Panc1 (cell line): Measurements from ENCODE around the gene SLC4A4. TPM values are rescaled to one million over a fixed set of nuclear protein-coding genes. Genes with fewer than 3 reads are reported as not detected.

Experiments used
- ATAC-seq: fragments of 200-7000 bp; cut with Tn5 transposase; 2 replicates; pipeline ENCODE4 v1.9.1; 2020; ENCODE audit warnings: mild to moderate bottlenecking, moderate library complexity
- BruUV-seq: library from RNA; stranded (reverse); fragments of 400-500 nt; replicated peaks from 2 replicates; lab custom pipeline; 2021; lab: Mats Ljungman, UMichigan
- CTCF ChIA-PET: fragments of 300-600 bp; sonication (Branson Sonifier 250); formaldehyde crosslinking; loops from one replicate; lab custom pipeline; 2022; ENCODE audit warnings: antibody characterized with exemption; lab: Charles Lee
- POLR2A ChIA-PET: fragments of 300-600 bp; sonication (Branson Sonifier 250); formaldehyde crosslinking; loops from one replicate; lab custom pipeline; 2022; ENCODE audit warnings: antibody characterized with exemption; lab: Charles Lee
- DNase-seq: peaks from one replicate; pipeline ENCODE4 v3.0.0-alpha.2; 2010; ENCODE audit warnings: low read depth, low spot score
- H3K27ac ChIP-seq: 2 replicates; pipeline ENCODE4 v1.5.1; 2011; ENCODE audit warnings: mild to moderate bottlenecking, low read length, inconsistent platforms
- H3K27me3 ChIP-seq: fragments of 200-500 bp; sonication (Bioruptor generic); 2 replicates; pipeline ENCODE4 v1.6.0; 2014; ENCODE audit warnings: low read length, inconsistent platforms; ENCODE audit not compliant: control insufficient read depth, insufficient read depth
- H3K36me3 ChIP-seq: fragments of 200-500 bp; sonication (Bioruptor generic); 2 replicates; pipeline ENCODE4 v1.5.1; 2014; ENCODE audit warnings: inconsistent platforms, mild to moderate bottlenecking, low read length, moderate library complexity; ENCODE audit not compliant: control insufficient read depth, insufficient read depth
- H3K4me1 ChIP-seq: 2 replicates; pipeline ENCODE4 v1.5.1; 2011; ENCODE audit warnings: inconsistent platforms, mild to moderate bottlenecking, low read length, moderate library complexity; ENCODE audit not compliant: control insufficient read depth, insufficient read depth
- H3K4me3 ChIP-seq, 2 experiments: 2 replicates each; pipeline ENCODE4 v1.5.1; 2011 to 2012; ENCODE audit warnings: low read depth in 2 of 2, low read length in 2 of 2, mild to moderate bottlenecking in 2 of 2, inconsistent platforms in 1 of 2, moderate library complexity in 1 of 2
- H3K9me3 ChIP-seq: fragments of 200-500 bp; sonication (Bioruptor generic); 2 replicates; pipeline ENCODE4 v1.5.1; 2014; ENCODE audit warnings: low read depth, mild to moderate bottlenecking, inconsistent platforms, low read length, moderate library complexity; ENCODE audit not compliant: control insufficient read depth, insufficient read depth
- CTCF ChIP-seq: fragments of 450-650 bp; IDR thresholded peaks from 2 replicates; pipeline ENCODE4 v1.5.1; 2017; ENCODE audit warnings: mild to moderate bottlenecking
- POLR2AphosphoS5 ChIP-seq: IDR thresholded peaks from 2 replicates; pipeline ENCODE4 v1.6.1; 2012; ENCODE audit warnings: mild to moderate bottlenecking, low read depth, low read length, moderate library complexity
- REST ChIP-seq, 2 experiments: IDR thresholded peaks; 2 replicates each; pipeline ENCODE4 v1.6.1; 2011 to 2012; ENCODE audit warnings: low read depth in 2 of 2, control low read depth in 1 of 2, low read length in 1 of 2, mild to moderate bottlenecking in 1 of 2, moderate library complexity in 1 of 2; ENCODE audit not compliant: insufficient read depth in 1 of 2
- SIN3A ChIP-seq: IDR thresholded peaks from 2 replicates; pipeline ENCODE4 v1.6.1; 2012; ENCODE audit warnings: low read depth, mild to moderate bottlenecking, low read length, moderate library complexity, borderline replicate concordance; ENCODE audit not compliant: insufficient read depth
- TCF7L2 ChIP-seq: IDR thresholded peaks from 2 replicates; pipeline ENCODE4 v1.6.1; 2011; ENCODE audit warnings: mild to moderate bottlenecking, low read depth, low read length, inconsistent platforms
- in situ Hi-C: cut with HindIII; loops from 2 replicates; pipeline ENCODE4 v1.10.0; 2016; ENCODE audit warnings: low sequenced_read_pairs, low pct_unique_long_range_greater_than_20kb
- intact Hi-C: fragments of 100-400 bp; cut with micrococcal nuclease; formaldehyde crosslinking; loops from one replicate; pipeline ENCODE4 v1.10.0; 2022; ENCODE audit not compliant: unreplicated experiment
- total RNA-seq: library from RNA; stranded (reverse); gene quantifications from one replicate; pipeline ENCODE4 v1.2.1, GENCODE V29; 2021; ENCODE audit not compliant: unreplicated experiment

The SLC4A4 gene
- total RNA-seq, 1 experiment from 2014 or later = 0.26 TPM

DNA sequence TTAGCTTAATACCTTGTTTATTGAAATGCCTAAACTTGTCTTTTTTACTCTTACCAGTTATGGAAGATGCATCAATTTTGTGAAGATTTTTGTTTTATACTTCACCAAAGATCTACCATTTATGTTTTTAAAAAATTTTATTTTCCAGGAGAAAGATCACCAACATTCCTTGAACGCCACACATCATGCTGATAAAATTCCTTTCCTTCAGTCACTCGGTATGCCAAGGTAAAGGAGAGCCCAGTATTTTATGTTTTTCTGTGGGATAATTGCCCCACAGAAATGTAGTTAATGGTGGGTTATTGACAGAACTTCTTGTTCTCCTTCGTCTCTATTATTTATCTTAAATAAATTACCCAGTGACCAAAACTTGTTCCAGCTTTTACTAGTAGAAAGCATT is 228.0 kb downstream of the SLC4A4 start:
- intact Hi-C loops = no loop called here
- no peaks in the 10 kb centered on the region for H3K36me3 ChIP-seq
- in situ Hi-C loops = no loop called here
- BruUV-seq = no TSS peak
- POLR2A ChIA-PET = no interaction called here
- CTCF ChIA-PET = no interaction called here
- H3K4me1 ChIP-seq = no peaks in the 10 kb centered on the region
- TF ChIP-seq SIN3A (no peak), CTCF (no peak), TCF7L2 (no peak), REST (IDR thresholded peaks at IDR 0.05; ENCODE audit: insufficient read depth in 1 of 2, low read depth in 2 of 2, low read length in 1 of 2) (no peak), POLR2AphosphoS5 (no peak)
- no peaks in the 10 kb centered on the region for H3K27me3 ChIP-seq
- no peak overlapping the region for H3K27ac ChIP-seq
- ATAC-seq (no peak), DNase-seq (no peak)
- no peak overlapping the region for H3K4me3 ChIP-seq
- no peaks in the 10 kb centered on the region for H3K9me3 ChIP-seq

DNA sequence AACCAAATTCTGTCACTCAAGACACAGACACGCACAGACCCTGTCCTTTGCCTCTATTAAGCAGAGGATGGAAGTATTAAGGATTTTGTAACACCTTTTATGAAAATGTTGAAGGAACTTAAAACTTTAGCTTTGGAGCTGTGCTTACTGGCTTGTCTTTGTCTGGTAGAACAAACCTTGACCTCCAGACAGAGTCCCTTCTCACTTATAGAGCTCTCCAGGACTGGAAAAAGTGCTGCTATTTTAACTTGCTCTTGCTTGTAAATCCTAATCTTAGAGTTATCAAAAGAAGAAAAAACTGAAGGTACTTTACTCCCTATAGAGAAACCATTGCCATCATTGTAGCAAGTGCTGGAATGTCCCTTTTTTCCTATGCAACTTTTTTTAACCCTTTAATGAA is 229.3 kb downstream of the SLC4A4 start:
- no peaks in the 10 kb centered on the region for H3K4me1 ChIP-seq
- DNase-seq = no peak
- CTCF ChIA-PET = no interaction called here
- no peaks in the 10 kb centered on the region for H3K9me3 ChIP-seq
- intact Hi-C loops = no loop called here
- no peak for TF ChIP-seq TCF7L2
- no peak for TF ChIP-seq POLR2AphosphoS5
- TF ChIP-seq CTCF = no peak
- no peak for TF ChIP-seq REST (IDR thresholded peaks at IDR 0.05; ENCODE audit: insufficient read depth in 1 of 2, low read depth in 2 of 2, low read length in 1 of 2)
- TF ChIP-seq SIN3A = no peak
- no peaks in the 10 kb centered on the region for H3K36me3 ChIP-seq
- no peaks in the 10 kb centered on the region for H3K27me3 ChIP-seq
- no peak for ATAC-seq
- no peak overlapping the region for H3K27ac ChIP-seq
- H3K4me3 ChIP-seq = no peak overlapping the region
- POLR2A ChIA-PET = no interaction called here
- no TSS peak for BruUV-seq
- in situ Hi-C loops = no loop called here
